GM12878 (cell line): Measurements from ENCODE around the gene PPARD. TPM values are rescaled to one million over a fixed set of nuclear protein-coding genes. Genes with fewer than 3 reads are reported as not detected.

ENCODE experiments used
- ATAC-seq: fragments of 200-7000 bp; cut with Tn5 transposase; 3 replicates; pipeline ENCODE4 v1.9.1; 2020; ENCODE audit warnings: mild to moderate bottlenecking, moderate library complexity
- BruUV-seq: library from RNA; stranded (reverse); fragments of 400-500 nt; replicated peaks from 2 replicates; lab custom pipeline; 2021; lab: Mats Ljungman, UMichigan
- CTCF ChIA-PET: fragments of 300-600 bp; sonication (Branson Sonifier 250); formaldehyde crosslinking; extraction: SDS; loops from one replicate; lab custom pipeline; 2021; ENCODE audit warnings: inconsistent platforms; lab: Yijun Ruan, JAX
- POLR2A ChIA-PET: fragments of 350-600 bp; formaldehyde crosslinking; extraction: SDS; loops from one replicate; lab custom pipeline; 2021; ENCODE audit warnings: inconsistent platforms; lab: Charles Lee
- RAD21 ChIA-PET: fragments of 300-600 bp; sonication (Branson Sonifier 250); formaldehyde crosslinking; loops from one replicate; lab custom pipeline; 2023; ENCODE audit warnings: antibody characterized with exemption; ENCODE audit not compliant: unreplicated experiment; lab: Charles Lee
- SMC1A ChIA-PET: fragments of 300-600 bp; sonication (Branson Sonifier 250); formaldehyde crosslinking; loops from one replicate; lab custom pipeline; 2023; ENCODE audit not compliant: unreplicated experiment, uncharacterized antibody; lab: Charles Lee
- DNase-seq: peaks from one replicate; pipeline ENCODE4 v3.0.0-alpha.2; 2011; ENCODE audit warnings: low read depth, low spot score
- FAIRE-seq: peaks from 3 replicates; lab custom pipeline; 2011; peaks lifted over from hg19 to GRCh38; lab: Jason Lieb, UNC
- H2AFZ ChIP-seq: 2 replicates; pipeline ENCODE4 v1.6.0; 2011; ENCODE audit warnings: low read depth, low read length, control low read depth; ENCODE audit not compliant: control insufficient read depth
- H3K27ac ChIP-seq: 2 replicates; pipeline ENCODE4 v1.5.1; 2011; ENCODE audit warnings: control low read depth; ENCODE audit not compliant: control insufficient read depth, insufficient read depth
- H3K27me3 ChIP-seq, 2 experiments: replicated peaks in 1 of 2; 2 replicates each; pipeline versions ENCODE4 v1.6.0 to v1.6.1; 2011; ENCODE audit warnings: low read length in 1 of 2; ENCODE audit not compliant: control insufficient read depth in 2 of 2, insufficient read depth in 2 of 2
- H3K36me3 ChIP-seq, 2 experiments: 2 replicates each; pipeline ENCODE4 v1.5.1; 2011; ENCODE audit warnings: low read length in 1 of 2; ENCODE audit not compliant: control insufficient read depth in 2 of 2, insufficient read depth in 2 of 2
- H3K4me1 ChIP-seq: 2 replicates; pipeline ENCODE4 v1.6.1; 2011; ENCODE audit warnings: mild to moderate bottlenecking, low read length, moderate library complexity, mixed read lengths; ENCODE audit not compliant: control insufficient read depth, insufficient read depth
- H3K4me2 ChIP-seq: 2 replicates; pipeline ENCODE4 v1.6.0; 2011; ENCODE audit warnings: control low read depth; ENCODE audit not compliant: control insufficient read depth, insufficient read depth
- H3K4me3 ChIP-seq: fragments of 200-600 bp; sonication (generic); 2 replicates; pipeline ENCODE4 v1.5.1; 2016
- H3K79me2 ChIP-seq: 2 replicates; pipeline ENCODE4 v1.6.0; 2011; ENCODE audit warnings: low read length; ENCODE audit not compliant: control insufficient read depth, insufficient read depth
- H3K9ac ChIP-seq: 2 replicates; pipeline ENCODE4 v1.8.0; 2011; ENCODE audit warnings: low read length, control low read depth, mixed read lengths; ENCODE audit not compliant: control insufficient read depth, insufficient read depth
- H3K9me3 ChIP-seq: replicated peaks from 3 replicates; pipeline ENCODE4 v1.5.1; 2011; ENCODE audit warnings: mild to moderate bottlenecking, low read length; ENCODE audit not compliant: control insufficient read depth, insufficient read depth
- H4K20me1 ChIP-seq: 2 replicates; pipeline ENCODE4 v1.6.0; 2011; ENCODE audit not compliant: control insufficient read depth, insufficient read depth
- BRCA1 ChIP-seq: IDR thresholded peaks from 2 replicates; pipeline ENCODE4 v1.6.1; 2011; ENCODE audit warnings: low read depth, low read length, improper control_type of control experiment
- CBFB ChIP-seq: IDR thresholded peaks from 2 replicates; pipeline ENCODE4 v1.6.1; 2016; ENCODE audit warnings: antibody characterized with exemption, low read depth
- CBX3 ChIP-seq: fragments of 200-600 bp; sonication (generic); IDR thresholded peaks from 2 replicates; pipeline ENCODE4 v1.6.1; 2016; ENCODE audit warnings: low read depth, borderline replicate concordance
- IRF4 ChIP-seq: IDR thresholded peaks from 2 replicates; pipeline ENCODE4 v1.6.1; 2011; ENCODE audit warnings: low read depth, low read length
- IRF5 ChIP-seq: fragments of 450-650 bp; IDR thresholded peaks from 2 replicates; pipeline ENCODE4 v1.6.1; 2017; ENCODE audit warnings: borderline replicate concordance
- JUNB ChIP-seq: IDR thresholded peaks from 2 replicates; pipeline ENCODE4 v1.6.1; 2016; ENCODE audit warnings: antibody characterized with exemption, mild to moderate bottlenecking
- KLF5 ChIP-seq: fragments of 450-650 bp; IDR thresholded peaks from 2 replicates; pipeline ENCODE4 v1.6.1; 2014; ENCODE audit warnings: mild to moderate bottlenecking; ENCODE audit not compliant: partially characterized antibody
- MEF2B ChIP-seq: fragments of 450-650 bp; IDR thresholded peaks from 2 replicates; pipeline ENCODE4 v1.6.1; 2018; ENCODE audit warnings: mild to moderate bottlenecking, moderate library complexity; ENCODE audit not compliant: partially characterized antibody, poor library complexity, severe bottlenecking
- MXI1 ChIP-seq: fragments of 150-350 bp; IDR thresholded peaks from 2 replicates; pipeline ENCODE4 v1.6.1; 2011; ENCODE audit warnings: low read depth, mild to moderate bottlenecking, inconsistent platforms, low read length, improper control_type of control experiment
- NFYB ChIP-seq: IDR thresholded peaks from 2 replicates; pipeline ENCODE4 v1.6.1; 2011; ENCODE audit warnings: low read depth, mild to moderate bottlenecking, low read length, improper control_type of control experiment, moderate library complexity; ENCODE audit not compliant: insufficient read depth
- NKRF ChIP-seq: fragments of 450-650 bp; conservative IDR thresholded peaks from 2 replicates; pipeline ENCODE4 v1.6.1; 2017; ENCODE audit warnings: mild to moderate bottlenecking, moderate library complexity
- POLR2A ChIP-seq: IDR thresholded peaks from 2 replicates; pipeline ENCODE4 v1.6.1; 2011; ENCODE audit warnings: low read depth, mild to moderate bottlenecking, low read length
- POLR2AphosphoS5 ChIP-seq: IDR thresholded peaks from 2 replicates; pipeline ENCODE4 v1.6.1; 2011; ENCODE audit warnings: mild to moderate bottlenecking, low read length, inconsistent platforms
- RBBP5 ChIP-seq: fragments of 200-600 bp; sonication (generic); conservative IDR thresholded peaks from 2 replicates; pipeline ENCODE4 v1.6.1; 2016
- RUNX3 ChIP-seq: IDR thresholded peaks from 2 replicates; pipeline ENCODE4 v1.6.1; 2012; ENCODE audit warnings: low read length, inconsistent platforms
- TCF7 ChIP-seq: IDR thresholded peaks from 2 replicates; pipeline ENCODE4 v1.6.1; 2014; ENCODE audit warnings: antibody characterized with exemption, borderline replicate concordance
- USF2 ChIP-seq: IDR thresholded peaks from 2 replicates; pipeline ENCODE4 v1.6.1; 2011; ENCODE audit warnings: low read depth, low read length, improper control_type of control experiment, borderline replicate concordance
- YBX1 ChIP-seq: fragments of 450-650 bp; IDR thresholded peaks from 2 replicates; pipeline ENCODE4 v1.6.1; 2016; ENCODE audit warnings: antibody characterized with exemption
- YY1 ChIP-seq: IDR thresholded peaks from 2 replicates; pipeline ENCODE4 v1.6.1; 2011; ENCODE audit warnings: low read depth, mild to moderate bottlenecking, low read length
- ZNF217 ChIP-seq: fragments of 450-650 bp; IDR thresholded peaks from 2 replicates; pipeline ENCODE4 v1.6.1; 2017; ENCODE audit warnings: antibody characterized with exemption, mild to moderate bottlenecking
- ZNF274 ChIP-seq: IDR thresholded peaks from one replicate; pipeline ENCODE4 v1.8.0; 2011; ENCODE audit not compliant: insufficient read length, insufficient read depth
- ZZZ3 ChIP-seq: IDR thresholded peaks from 2 replicates; pipeline ENCODE4 v1.6.1; 2011; ENCODE audit warnings: low read depth; ENCODE audit not compliant: control insufficient read depth, insufficient read length
- WGBS: methylation state at CpG from one replicate; pipeline ENCODE4 v1.1.6; 2016; ENCODE audit warnings: low lambda C conversion rate; ENCODE audit not compliant: insufficient replicate concordance, insufficient coverage; ENCODE audit errors: missing lambda C conversion rate; 5-methylcytosine and 5-hydroxymethylcytosine counted together
- in situ Hi-C: fragments of 300-500 bp; cut with MboI; formaldehyde crosslinking; loops from 9 replicates; pipeline ENCODE4 v1.14.3; 2018; ENCODE audit warnings: mixed read lengths
- intact Hi-C: fragments of 100-400 bp; cut with micrococcal nuclease; formaldehyde crosslinking; loops from one replicate; pipeline ENCODE4 v1.14.2; 2022; ENCODE audit not compliant: unreplicated experiment
- polyA plus RNA-seq, 11 experiments: library from polyadenylated mRNA; depleted of rRNA in 4 of 11; unstranded in 6 of 11; stranded (reverse) in 5 of 11; fragments of >200 nt; fragmentation: Nextera tagmentation in 4 of 11; fragmentation: Illumina TruSeq in 1 of 11; extraction: Ambion mirVana in 4 of 11; extraction: Trizol in 1 of 11; gene quantifications; 1 replicate in 1 of 11; 2 replicates in 10 of 11; pipeline versions ENCODE4 v1.2.1 to v1.2.3, GENCODE V29; 2011 to 2016; ENCODE audit warnings: inconsistent platforms in 2 of 11, missing spikeins in 2 of 11, low read depth in 1 of 11
- total RNA-seq, 4 experiments: library from RNA; depleted of rRNA in 3 of 4; stranded (reverse); fragments of >200 nt in 3 of 4; fragmentation: Illumina TruSeq in 1 of 4; extraction: Trizol in 1 of 4; gene quantifications; 2 replicates each; pipeline versions ENCODE4 v1.2.1 to v1.2.3, GENCODE V29; 2013 to 2021

Gene PPARD
- total and polyA plus RNA-seq, 10 of the 15 experiments (the other 5 are each of a cell fraction or from before 2014, with no cell fraction given) = 0.05 to 12.6 (median 6.7) TPM

GRCh38 chr6:35397806-35398418 is 55.6 kb downstream of the PPARD start (continued):
- TF ChIP-seq BRCA1 (no peak), KLF5 (no peak), ZNF217 (no peak), POLR2A (no peak), CBX3 (no peak), RUNX3 (no peak), IRF4 (no peak), NFYB (no peak)

DNA sequence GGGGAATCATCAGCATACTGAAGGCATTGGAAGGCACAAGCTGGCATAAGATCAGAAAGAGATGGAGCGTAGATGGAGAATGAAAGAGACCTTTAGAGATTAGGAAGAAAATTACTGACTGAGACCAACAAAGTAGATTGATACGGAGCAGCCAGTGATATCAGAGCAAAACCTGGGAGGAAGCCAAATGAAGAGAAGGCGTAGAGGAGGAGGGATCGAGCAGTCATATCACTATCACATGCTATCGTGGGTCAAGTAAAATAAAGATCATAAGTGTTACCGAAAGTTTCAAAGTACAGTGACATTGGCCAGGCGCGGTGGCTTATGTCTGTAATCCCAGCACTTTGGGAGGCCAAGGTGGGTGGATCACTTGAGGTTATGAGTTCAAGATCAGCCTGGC is 56.2 kb downstream of the PPARD start:
- FAIRE-seq (no peak), ATAC-seq (no peak), DNase-seq (no peak)
- Histone ChIP-seq H3K27ac (no peak overlapping the region), H3K79me2 (no peaks in the 10 kb centered on the region), H3K9ac (no peak overlapping the region), H4K20me1 (no peaks in the 10 kb centered on the region; the same call in 1 of the 2 replicates), H3K27me3 (no peaks in the 10 kb centered on the region), H3K4me2 (no peak overlapping the region), H3K4me3 (no peak overlapping the region), H2AFZ (no peak overlapping the region), H3K36me3 (no peaks in the 10 kb centered on the region; a peak in 1 of 4 replicates), H3K4me1 (peaks cover 18% of the 10 kb centered on the region), H3K9me3 (no peaks in the 10 kb centered on the region)
- RAD21 ChIA-PET = no interaction called here
- intact Hi-C loops (no loop called here), in situ Hi-C loops (no loop called here)
- CTCF ChIA-PET = interaction anchor here (1.5 kb wide), 1 partner anchor 69 kb away, joined by 3 read pairs; the partner anchor contains the start of gene RPL10A
- SMC1A ChIA-PET = no interaction called here
- POLR2A ChIA-PET = interaction anchor here (0.6 kb wide), 1 partner anchor 22 kb away, joined by 3 read pairs; no protein-coding TSS in a partner anchor
- no TSS peak for BruUV-seq
- 96% methylated on average over 8 of the region's 8 CpGs for WGBS
- no peak for TF ChIP-seq POLR2AphosphoS5
- no peak for TF ChIP-seq IRF4
- no peak for TF ChIP-seq ZNF274
- TF ChIP-seq MXI1 = no peak
- no peak for TF ChIP-seq YY1
- TF ChIP-seq ZZZ3 = no peak
- no peak for TF ChIP-seq MEF2B
- no peak for TF ChIP-seq RBBP5
- TF ChIP-seq JUNB = no peak
- TF ChIP-seq NKRF = no peak
- TF ChIP-seq CBFB = no peak
- no peak for TF ChIP-seq USF2
- no peak for TF ChIP-seq IRF5
- TF ChIP-seq TCF7 = no peak
- TF ChIP-seq YBX1 = no peak
